Keratinocyte (primary cell): ENCODE results near the gene NELL1. TPM values are rescaled to one million over a fixed set of nuclear protein-coding genes. Genes with fewer than 3 reads are reported as not detected.

Experiments used
- DNase-seq: peaks from one replicate; pipeline ENCODE4 v3.0.0-alpha.2; 2011; ENCODE audit warnings: low read depth, missing footprints, low spot score
- FAIRE-seq: peaks from 2 replicates; lab custom pipeline; 2011; peaks lifted over from hg19 to GRCh38; lab: Jason Lieb, UNC
- H2AFZ ChIP-seq: 2 replicates; pipeline ENCODE4 v1.6.0; 2012; ENCODE audit warnings: low read length, control low read depth, inconsistent platforms; ENCODE audit not compliant: control insufficient read depth
- H3K27ac ChIP-seq: 2 replicates; pipeline ENCODE4 v1.5.1; 2011; ENCODE audit warnings: low read length; ENCODE audit not compliant: control insufficient read depth, insufficient read depth
- H3K27me3 ChIP-seq: 3 replicates; pipeline ENCODE4 v1.6.0; 2011; ENCODE audit warnings: low read length; ENCODE audit not compliant: control insufficient read depth, insufficient read depth; ENCODE audit errors: extremely low read depth
- H3K36me3 ChIP-seq, 2 experiments: 2 replicates in 1 of 2; 3 replicates in 1 of 2; pipeline ENCODE4 v1.5.1; 2011; ENCODE audit warnings: low read length in 2 of 2, mild to moderate bottlenecking in 1 of 2; ENCODE audit not compliant: control insufficient read depth in 2 of 2, insufficient read depth in 2 of 2; ENCODE audit errors: extremely low read depth in 1 of 2
- H3K4me1 ChIP-seq: 3 replicates; pipeline ENCODE4 v1.5.1; 2011; ENCODE audit warnings: low read length; ENCODE audit not compliant: control insufficient read depth, insufficient read depth; ENCODE audit errors: extremely low read depth
- H3K4me2 ChIP-seq: 3 replicates; pipeline ENCODE4 v1.6.0; 2011; ENCODE audit warnings: low read depth, low read length; ENCODE audit not compliant: control insufficient read depth, insufficient read depth; ENCODE audit errors: extremely low read depth
- H3K4me3 ChIP-seq, 3 experiments: fragments of 200-600 bp in 1 of 3; sonication (generic) in 1 of 3; 2 replicates in 2 of 3; 3 replicates in 1 of 3; pipeline ENCODE4 v1.5.1; 2011 to 2016; ENCODE audit warnings: low read length in 3 of 3, mild to moderate bottlenecking in 3 of 3, control low read depth in 2 of 3, inconsistent platforms in 1 of 3, low read depth in 1 of 3, mixed read lengths in 1 of 3, mixed run types in 1 of 3, moderate library complexity in 1 of 3; ENCODE audit not compliant: control insufficient read depth in 2 of 3, insufficient read depth in 2 of 3; ENCODE audit errors: extremely low read depth in 1 of 3
- H3K79me2 ChIP-seq: 2 replicates; pipeline ENCODE4 v1.6.0; 2012; ENCODE audit warnings: low read length; ENCODE audit not compliant: control insufficient read depth, insufficient read depth
- H3K9ac ChIP-seq: 3 replicates; pipeline ENCODE4 v1.6.0; 2011; ENCODE audit warnings: low read length; ENCODE audit not compliant: control insufficient read depth, insufficient read depth; ENCODE audit errors: extremely low read depth
- H3K9me1 ChIP-seq: 3 replicates; pipeline ENCODE4 v1.6.0; 2011; ENCODE audit warnings: low read length; ENCODE audit not compliant: control insufficient read depth, insufficient read depth; ENCODE audit errors: extremely low read depth
- H3K9me3 ChIP-seq: 2 replicates; pipeline ENCODE4 v1.5.1; 2012; ENCODE audit warnings: low read depth, low read length; ENCODE audit not compliant: control insufficient read depth
- H4K20me1 ChIP-seq: 3 replicates; pipeline ENCODE4 v1.6.0; 2011; ENCODE audit warnings: low read length; ENCODE audit not compliant: control insufficient read depth, insufficient read depth; ENCODE audit errors: extremely low read depth
- CTCF ChIP-seq, 3 experiments: IDR thresholded peaks in 1 of 3; conservative IDR thresholded peaks in 1 of 3; optimal IDR thresholded peaks in 1 of 3; 2 replicates in 2 of 3; 3 replicates in 1 of 3; pipeline versions ENCODE3 to v1.5.1; 2011; ENCODE audit warnings: low read length in 3 of 3, mild to moderate bottlenecking in 3 of 3, moderate library complexity in 2 of 3, control low read depth in 1 of 3, inconsistent platforms in 1 of 3; ENCODE audit not compliant: insufficient read depth in 2 of 3; ENCODE audit errors: extremely low read depth in 1 of 3
- EZH2 ChIP-seq: IDR thresholded peaks from one replicate; pipeline ENCODE4 v1.6.1; 2012; ENCODE audit warnings: inconsistent platforms, mild to moderate bottlenecking, low read length, moderate library complexity
- dilution Hi-C: fragments of 300-500 bp; cut with MboI; formaldehyde crosslinking; loops from one replicate; pipeline ENCODE4 v1.7.0; 2020; ENCODE audit warnings: low sequenced_read_pairs; ENCODE audit not compliant: extremely low pct_ligation_motif_present
- polyA plus RNA-seq, 5 experiments: library from polyadenylated mRNA; depleted of rRNA in 3 of 5; stranded (reverse) in 3 of 5; stranded (forward) in 1 of 5; unstranded in 1 of 5; fragments of >200 nt; gene quantifications; 1 replicate in 1 of 5; 2 replicates in 3 of 5; 3 replicates in 1 of 5; pipeline versions ENCODE4 v1.2.1 to v1.2.3, GENCODE V29; 2011 to 2012; ENCODE audit warnings: missing spikeins in 2 of 5, low read depth in 1 of 5, low replicate concordance in 1 of 5

Gene NELL1
- polyA plus RNA-seq, 1 donor (not counting 4 experiments of a cell fraction or from before 2014, with no cell fraction given) = not detected

GRCh38 chr11:20934516-20934915, 265.1 kb downstream of the NELL1 start:
- H4K20me1 ChIP-seq = no peaks in the 10 kb centered on the region
- no peaks in the 10 kb centered on the region for H3K36me3 ChIP-seq
- no peak overlapping the region for H3K9ac ChIP-seq
- no peak for FAIRE-seq
- dilution Hi-C loops = no loop called here
- H3K79me2 ChIP-seq = no peaks in the 10 kb centered on the region
- no peak overlapping the region for H2AFZ ChIP-seq
- no peak overlapping the region for H3K27ac ChIP-seq
- no peaks in the 10 kb centered on the region for H3K27me3 ChIP-seq
- H3K9me3 ChIP-seq = peaks cover under 1% of the 10 kb centered on the region
- H3K4me3 ChIP-seq = no peak overlapping the region
- TF ChIP-seq CTCF (optimal IDR thresholded peaks at IDR 0.05 in 1 of 3, IDR thresholded peaks at IDR 0.05 in 1 of 3, conservative IDR thresholded peaks at IDR 0.05 in 1 of 3; ENCODE audit: extremely low read depth in 1 of 3, insufficient read depth in 2 of 3, low read length in 3 of 3) = no peak
- no peak for TF ChIP-seq EZH2
- no peaks in the 10 kb centered on the region for H3K4me1 ChIP-seq
- no peaks in the 10 kb centered on the region for H3K9me1 ChIP-seq
- no peak overlapping the region for H3K4me2 ChIP-seq
- no peak for DNase-seq

GRCh38 chr11:20937826-20938225, 268.4 kb downstream of the NELL1 start:
- no peaks in the 10 kb centered on the region for H3K9me1 ChIP-seq
- no peak overlapping the region for H3K4me3 ChIP-seq
- TF ChIP-seq CTCF (optimal IDR thresholded peaks at IDR 0.05 in 1 of 3, IDR thresholded peaks at IDR 0.05 in 1 of 3, conservative IDR thresholded peaks at IDR 0.05 in 1 of 3; ENCODE audit: extremely low read depth in 1 of 3, insufficient read depth in 2 of 3, low read length in 3 of 3) = no peak
- TF ChIP-seq EZH2 = no peak
- dilution Hi-C loops = no loop called here
- H3K4me2 ChIP-seq = no peak overlapping the region
- FAIRE-seq = no peak
- no peaks in the 10 kb centered on the region for H3K36me3 ChIP-seq
- DNase-seq = no peak
- H3K79me2 ChIP-seq = no peaks in the 10 kb centered on the region
- H3K9me3 ChIP-seq = peaks cover 1% of the 10 kb centered on the region
- H3K27ac ChIP-seq = no peak overlapping the region
- no peak overlapping the region for H3K9ac ChIP-seq
- H3K4me1 ChIP-seq = no peaks in the 10 kb centered on the region
- no peaks in the 10 kb centered on the region for H4K20me1 ChIP-seq
- H3K27me3 ChIP-seq = no peaks in the 10 kb centered on the region
- no peak overlapping the region for H2AFZ ChIP-seq
